GM12865 (cell line): ENCODE data around the gene AP1S1.
"Not testable (repeated sequence)": the region's sequence is repeated elsewhere in the genome, so short reads cannot be mapped to it uniquely, and the experiment has no call there.

ENCODE experiments used
- DNase-seq: peaks from one replicate; pipeline ENCODE4 v3.0.0; 2010; ENCODE audit warnings: low read depth
- H3K4me3 ChIP-seq: 2 replicates; pipeline ENCODE4 v1.5.1; 2011; ENCODE audit warnings: mild to moderate bottlenecking, low read depth, low read length, control low read depth
- CTCF ChIP-seq: IDR thresholded peaks from 2 replicates; pipeline ENCODE4 v1.5.1; 2011; ENCODE audit warnings: low read length, control low read depth, low read depth, inconsistent platforms; ENCODE audit not compliant: insufficient read depth; ENCODE audit errors: missing control alignments

AP1S1 gene

GRCh38 chr7:101195884-101196283 is 41.6 kb downstream of the AP1S1 start:
- no peak for DNase-seq
- no peak overlapping the region for H3K4me3 ChIP-seq
- TF ChIP-seq CTCF = no peak

GRCh38 chr7:101197991-101198390 is 43.7 kb downstream of the AP1S1 start:
- no peak for TF ChIP-seq CTCF
- H3K4me3 ChIP-seq = no peak overlapping the region
- no peak for DNase-seq

GRCh38 chr7:101198476-101198875 is 44.2 kb downstream of the AP1S1 start:
- DNase-seq = no peak
- no peak for TF ChIP-seq CTCF

GRCh38 chr7:101199522-101199921 is 45.2 kb downstream of the AP1S1 start:
- DNase-seq, H3K4me3 ChIP-seq: not testable (repeated sequence)

More at GRCh38 chr7:101198476-101198875, 44.2 kb downstream of the AP1S1 start:
- H3K4me3 ChIP-seq = no peak overlapping the region

- no peak for TF ChIP-seq CTCF
- no peak overlapping the region for H3K4me3 ChIP-seq
These were observed 46.2 kb downstream of the AP1S1 start for GRCh38 chr7:101200504-101200861.

GRCh38 chr7:101200862-101201599 is 46.8 kb downstream of the AP1S1 start, which contains the start of gene MOGAT3:
Gene MOGAT3, minus strand, starts transcription at chr7:101201036. Its CDS starts 182 bp downstream, at chr7:101200854.
- DNase-seq = no peak
- no peak for TF ChIP-seq CTCF
- no peak within 1 kb of the TSS for H3K4me3 ChIP-seq

More at GRCh38 chr7:101200504-101200861, 46.2 kb downstream of the AP1S1 start:
- DNase-seq = no peak

- H3K4me3 ChIP-seq = no peak overlapping the region
- DNase-seq = no peak
- no peak for TF ChIP-seq CTCF
These were observed 47.7 kb downstream of the AP1S1 start for GRCh38 chr7:101201695-101202602.
